Stomach (tissue), 4 donors: ENCODE data around the gene NFKB2.

Experiments used
- CTCF ChIP-seq, 7 experiments: fragments of 450-650 bp in 4 of 7; fragments of 200-600 bp in 3 of 7; sonication (generic) in 3 of 7; IDR thresholded peaks; one replicate each; pipeline ENCODE4 v1.5.1; 2016 to 2019; ENCODE audit warnings: antibody characterized with exemption in 7 of 7, control low read depth in 2 of 7, mild to moderate bottlenecking in 1 of 7
- POLR2A ChIP-seq, 4 donors: fragments of 450-650 bp; IDR thresholded peaks; one replicate each; pipeline ENCODE4 v1.6.1; 2016; ENCODE audit warnings: antibody characterized with exemption in 4 of 4, control low read depth in 2 of 4, mild to moderate bottlenecking in 1 of 4, moderate library complexity in 1 of 4
- POLR2AphosphoS5 ChIP-seq, 3 donors: sonication (generic); formaldehyde crosslinking; IDR thresholded peaks; one replicate each; pipeline ENCODE4 v1.6.1; 2016; ENCODE audit warnings: antibody characterized with exemption in 3 of 3

- TF ChIP-seq CTCF (IDR thresholded peaks at IDR 0.05) (no peak), POLR2A (IDR thresholded peaks at IDR 0.05) (no peak), POLR2AphosphoS5 (IDR thresholded peaks at IDR 0.05) (peak in 1 of 3 donors; percentile 29)
These were observed 11.3 kb downstream of the NFKB2 start for GRCh38 chr10:102406815-102407214.
